PC-3 (cell line): Measurements from ENCODE around the gene ACADSB. TPM values are rescaled to one million over a fixed set of nuclear protein-coding genes. Genes with fewer than 3 reads are reported as not detected.

Source experiments
- ATAC-seq: fragments of 200-7000 bp; cut with Tn5 transposase; 2 replicates; pipeline ENCODE4 v1.9.1; 2020; ENCODE audit warnings: mild to moderate bottlenecking, moderate library complexity
- BruUV-seq: library from RNA; stranded (reverse); fragments of 400-500 nt; replicated peaks from 2 replicates; lab custom pipeline; 2021; lab: Mats Ljungman, UMichigan
- CTCF ChIA-PET: fragments of 300-600 bp; sonication (Branson Sonifier 250); formaldehyde crosslinking; loops from one replicate; lab custom pipeline; 2022; ENCODE audit warnings: antibody characterized with exemption; lab: Charles Lee
- POLR2A ChIA-PET: fragments of 300-600 bp; sonication (Branson Sonifier 250); formaldehyde crosslinking; loops from one replicate; lab custom pipeline; 2022; ENCODE audit warnings: antibody characterized with exemption; ENCODE audit not compliant: unreplicated experiment; lab: Charles Lee
- DNase-seq: peaks from one replicate; pipeline ENCODE4 v3.0.0-alpha.2; 2015
- H2AFZ ChIP-seq: fragments of 300-600 bp; sonication (generic); 2 replicates; pipeline ENCODE4 v1.6.0; 2016; ENCODE audit warnings: antibody characterized with exemption, low read length
- H3F3A ChIP-seq: fragments of 300-600 bp; sonication (generic); one replicate; pipeline ENCODE4 v1.6.0; 2017; ENCODE audit warnings: antibody characterized with exemption, low read length, control low read depth, mild to moderate bottlenecking; ENCODE audit not compliant: unreplicated experiment
- H3K27ac ChIP-seq: fragments of 300-600 bp; sonication (generic); 2 replicates; pipeline ENCODE4 v1.5.1; 2016; ENCODE audit warnings: mild to moderate bottlenecking, low read length
- H3K27me3 ChIP-seq: fragments of 300-600 bp; sonication (generic); 2 replicates; pipeline ENCODE4 v1.6.1; 2016; ENCODE audit warnings: low read length, mixed read lengths
- H3K36me3 ChIP-seq: fragments of 300-600 bp; sonication (generic); 2 replicates; pipeline ENCODE4 v1.6.1; 2016; ENCODE audit warnings: low read depth, mixed run types, low read length, mixed read lengths
- H3K4me1 ChIP-seq: fragments of 300-600 bp; sonication (generic); 2 replicates; pipeline ENCODE4 v1.5.1; 2016; ENCODE audit warnings: low read length; ENCODE audit not compliant: insufficient read depth
- H3K4me2 ChIP-seq: fragments of 300-600 bp; sonication (generic); 2 replicates; pipeline ENCODE4 v1.6.0; 2016; ENCODE audit warnings: low read length
- H3K4me3 ChIP-seq: fragments of 300-600 bp; sonication (generic); 2 replicates; pipeline ENCODE4 v1.5.1; 2016; ENCODE audit warnings: mild to moderate bottlenecking, low read length, mixed read lengths
- H3K79me2 ChIP-seq: fragments of 300-600 bp; sonication (generic); 2 replicates; pipeline ENCODE4 v1.6.1; 2017; ENCODE audit warnings: low read length, mixed read lengths
- H3K9ac ChIP-seq: fragments of 300-600 bp; sonication (generic); 2 replicates; pipeline ENCODE4 v1.6.0; 2016; ENCODE audit warnings: mild to moderate bottlenecking, low read length
- H3K9me2 ChIP-seq: fragments of 300-600 bp; sonication (generic); replicated peaks from 2 replicates; pipeline ENCODE4 v1.6.1; 2016; ENCODE audit warnings: mixed run types, low read length, mixed read lengths
- H3K9me3 ChIP-seq: fragments of 300-600 bp; sonication (generic); 2 replicates; pipeline ENCODE4 v1.6.1; 2016; ENCODE audit warnings: low read length, mixed read lengths
- H4K20me1 ChIP-seq: fragments of 300-600 bp; sonication (generic); 2 replicates; pipeline ENCODE4 v1.6.1; 2016; ENCODE audit warnings: low read length, mixed read lengths
- EZH2 ChIP-seq: fragments of 300-600 bp; sonication (generic); IDR thresholded peaks from one replicate; pipeline ENCODE4 v1.6.1; 2017; ENCODE audit warnings: antibody characterized with exemption, mild to moderate bottlenecking, low read length; ENCODE audit not compliant: unreplicated experiment
- EZH2phosphoT487 ChIP-seq: fragments of 300-600 bp; sonication (generic); IDR thresholded peaks from 2 replicates; pipeline ENCODE4 v1.6.1; 2018; ENCODE audit warnings: mild to moderate bottlenecking, antibody characterized with exemption, low read length, borderline replicate concordance
- intact Hi-C: fragments of 100-400 bp; cut with micrococcal nuclease; formaldehyde crosslinking; loops from 2 replicates; pipeline ENCODE4 v1.9.0; 2023
- total RNA-seq: library from RNA; depleted of rRNA; stranded (reverse); fragments of >200 nt; gene quantifications from 2 replicates; pipeline ENCODE4 v1.2.3, GENCODE V29; 2014
- TF ChIP-seq, protein P1 (sequence below): fragments of 300-600 bp; sonication (generic); conservative IDR thresholded peaks from 2 replicates; pipeline ENCODE4 v1.5.1; 2017; ENCODE audit warnings: antibody characterized with exemption, low read depth, mild to moderate bottlenecking, low read length

ACADSB gene
- total RNA-seq, 1 experiment from 2014 or later = 3.2 TPM

DNA sequence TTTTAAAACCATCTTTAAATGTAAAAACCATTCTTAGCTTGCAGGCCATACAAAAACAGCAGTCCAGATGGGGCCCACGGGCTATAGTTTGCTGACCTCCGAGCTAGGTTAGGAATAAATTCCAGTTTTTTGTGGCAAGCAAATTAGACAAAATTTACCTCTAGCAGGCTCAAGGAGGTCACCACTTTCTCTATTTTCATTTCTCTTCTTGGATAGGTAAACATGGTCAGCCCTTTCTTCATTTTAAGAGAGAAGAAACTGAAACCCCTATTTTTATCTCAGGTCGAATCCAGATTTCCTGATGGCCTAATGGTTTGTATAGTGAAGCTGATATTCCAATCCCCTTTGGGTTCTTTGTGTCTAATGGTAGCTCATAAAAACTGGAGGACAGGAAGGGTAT is 10.9 kb upstream of the ACADSB start:
- DNase-seq (no peak), ATAC-seq (no peak)
- Histone ChIP-seq H3K36me3 (no peaks in the 10 kb centered on the region), H3K9ac (no peak overlapping the region), H3K79me2 (peaks cover 22% of the 10 kb centered on the region), H4K20me1 (no peaks in the 10 kb centered on the region), H3K27me3 (no peaks in the 10 kb centered on the region), H3K27ac (no peak overlapping the region), H3K4me1 (peaks cover 5% of the 10 kb centered on the region; the same call in 1 of the 2 replicates), H3F3A (no peaks in the 10 kb centered on the region), H3K4me3 (no peak overlapping the region), H3K4me2 (no peak overlapping the region), H3K9me3 (no peaks in the 10 kb centered on the region), H3K9me2 (no peaks in the 10 kb centered on the region), H2AFZ (no peak overlapping the region)
- POLR2A ChIA-PET = no interaction called here
- BruUV-seq = no TSS peak
- CTCF ChIA-PET = no interaction called here
- intact Hi-C loops = no loop called here
- TF ChIP-seq, protein P1, sequence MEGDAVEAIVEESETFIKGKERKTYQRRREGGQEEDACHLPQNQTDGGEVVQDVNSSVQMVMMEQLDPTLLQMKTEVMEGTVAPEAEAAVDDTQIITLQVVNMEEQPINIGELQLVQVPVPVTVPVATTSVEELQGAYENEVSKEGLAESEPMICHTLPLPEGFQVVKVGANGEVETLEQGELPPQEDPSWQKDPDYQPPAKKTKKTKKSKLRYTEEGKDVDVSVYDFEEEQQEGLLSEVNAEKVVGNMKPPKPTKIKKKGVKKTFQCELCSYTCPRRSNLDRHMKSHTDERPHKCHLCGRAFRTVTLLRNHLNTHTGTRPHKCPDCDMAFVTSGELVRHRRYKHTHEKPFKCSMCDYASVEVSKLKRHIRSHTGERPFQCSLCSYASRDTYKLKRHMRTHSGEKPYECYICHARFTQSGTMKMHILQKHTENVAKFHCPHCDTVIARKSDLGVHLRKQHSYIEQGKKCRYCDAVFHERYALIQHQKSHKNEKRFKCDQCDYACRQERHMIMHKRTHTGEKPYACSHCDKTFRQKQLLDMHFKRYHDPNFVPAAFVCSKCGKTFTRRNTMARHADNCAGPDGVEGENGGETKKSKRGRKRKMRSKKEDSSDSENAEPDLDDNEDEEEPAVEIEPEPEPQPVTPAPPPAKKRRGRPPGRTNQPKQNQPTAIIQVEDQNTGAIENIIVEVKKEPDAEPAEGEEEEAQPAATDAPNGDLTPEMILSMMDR = no peak
- TF ChIP-seq EZH2 (no peak), EZH2phosphoT487 (no peak)

DNA sequence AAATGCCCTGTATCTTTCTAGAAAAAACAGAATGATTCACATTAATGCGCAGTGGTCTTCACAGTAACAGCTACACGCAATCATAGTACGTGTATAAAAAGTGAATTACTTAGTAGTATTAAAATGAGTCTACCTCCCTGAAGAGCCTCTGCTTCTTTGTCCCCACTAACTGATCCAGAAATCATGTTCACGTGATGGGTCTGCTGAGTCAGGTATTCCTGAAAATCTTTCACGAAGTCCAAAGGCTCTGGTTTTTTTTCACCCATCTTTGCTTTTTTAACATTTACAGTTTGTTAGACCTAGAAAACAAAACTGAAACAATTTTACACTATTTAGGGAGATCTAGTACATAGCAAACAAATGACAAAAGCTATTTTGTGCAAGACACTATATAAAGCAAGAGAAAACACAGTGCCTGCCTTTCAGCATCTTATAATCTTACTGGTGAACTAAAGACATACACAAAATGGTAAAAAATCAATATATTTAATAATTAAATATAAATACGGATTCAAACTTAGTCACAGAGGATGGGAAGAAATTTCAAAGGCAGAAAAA is 10.4 kb upstream of the ACADSB start:
- CTCF ChIA-PET = no interaction called here
- no TSS peak for BruUV-seq
- no peaks in the 10 kb centered on the region for H3K9me2 ChIP-seq
- H3F3A ChIP-seq = no peaks in the 10 kb centered on the region
- ATAC-seq (no peak), DNase-seq (no peak)
- no peaks in the 10 kb centered on the region for H4K20me1 ChIP-seq
- H2AFZ ChIP-seq = no peak overlapping the region
- H3K9me3 ChIP-seq = no peaks in the 10 kb centered on the region
- H3K4me3 ChIP-seq = no peak overlapping the region
- no peak for TF ChIP-seq EZH2
- peaks cover 5% of the 10 kb centered on the region; the same call in 1 of the 2 replicates for H3K4me1 ChIP-seq
- H3K27me3 ChIP-seq = no peaks in the 10 kb centered on the region
- POLR2A ChIA-PET = no interaction called here
- intact Hi-C loops = no loop called here
- H3K79me2 ChIP-seq = peaks cover 25% of the 10 kb centered on the region
- no peaks in the 10 kb centered on the region for H3K36me3 ChIP-seq
- H3K4me2 ChIP-seq = no peak overlapping the region
- no peak overlapping the region for H3K9ac ChIP-seq
- no peak overlapping the region for H3K27ac ChIP-seq

DNA sequence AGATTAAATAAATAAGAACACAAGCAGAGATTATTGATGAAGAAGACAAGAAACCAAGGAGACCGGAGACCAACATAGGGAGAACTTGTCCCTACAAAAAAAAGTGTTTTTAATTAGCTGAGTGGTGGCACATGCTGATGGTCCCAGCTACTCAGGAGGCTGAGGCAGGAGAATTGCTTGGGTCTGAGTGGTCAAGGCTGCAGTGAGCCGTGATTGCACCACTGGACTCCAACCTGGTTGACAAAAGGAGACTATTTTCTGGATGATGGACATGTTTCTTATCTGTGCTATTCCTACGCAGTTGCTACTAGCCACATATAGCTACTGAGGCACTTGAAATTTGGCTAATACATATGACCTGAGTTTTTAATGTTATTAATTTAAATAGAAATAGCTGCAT is 9.9 kb upstream of the ACADSB start:
- Histone ChIP-seq H4K20me1 (no peaks in the 10 kb centered on the region), H3K9me3 (no peaks in the 10 kb centered on the region), H3K4me2 (no peak overlapping the region), H3F3A (no peaks in the 10 kb centered on the region), H3K9ac (no peak overlapping the region), H2AFZ (no peak overlapping the region), H3K27ac (no peak overlapping the region), H3K27me3 (no peaks in the 10 kb centered on the region), H3K4me3 (no peak overlapping the region), H3K36me3 (no peaks in the 10 kb centered on the region), H3K4me1 (peaks cover 5% of the 10 kb centered on the region; the same call in 1 of the 2 replicates), H3K9me2 (no peaks in the 10 kb centered on the region), H3K79me2 (peaks cover 30% of the 10 kb centered on the region)
- no peak for ATAC-seq
- TF ChIP-seq, protein P1 = no peak
- no peak for TF ChIP-seq EZH2
- no peak for TF ChIP-seq EZH2phosphoT487
- BruUV-seq = no TSS peak
- intact Hi-C loops = no loop called here
- no peak for DNase-seq
- CTCF ChIA-PET = no interaction called here
- POLR2A ChIA-PET = no interaction called here
